Cardiac septum (tissue), 1 donor: Measurements from ENCODE around the gene LIG1. TPM values are rescaled to one million over a fixed set of nuclear protein-coding genes. Genes with fewer than 3 reads are reported as not detected.
A peak's percentile ranks its signal among the peaks of the same experiment; 100 is the strongest.

Experiments used
- DNase-seq: peaks from one replicate; pipeline ENCODE4 v3.0.0-alpha.2; 2020; ENCODE audit warnings: low spot score
- intact Hi-C: fragments of 100-400 bp; cut with DNase I; formaldehyde crosslinking; loops from one replicate; pipeline ENCODE4 v1.14.0; 2022
- total RNA-seq: library from RNA; stranded (reverse); fragmentation: NEBNext Ultra II Directional; extraction: Animal tissue kit (Norgen Biotek cat#: 25700); gene quantifications from one replicate; pipeline ENCODE4 v1.2.1, GENCODE V29; 2021
- donor health status: DM: no; HTN: no; CAD: no.

The LIG1 gene
- total RNA-seq, 1 donor from 2014 or later: 5.2 TPM

GRCh38 chr19:48186015-48186414 lies 15.9 kb upstream of the LIG1 start:
- no peak for DNase-seq
- intact Hi-C loops: no loop called here

DNA sequence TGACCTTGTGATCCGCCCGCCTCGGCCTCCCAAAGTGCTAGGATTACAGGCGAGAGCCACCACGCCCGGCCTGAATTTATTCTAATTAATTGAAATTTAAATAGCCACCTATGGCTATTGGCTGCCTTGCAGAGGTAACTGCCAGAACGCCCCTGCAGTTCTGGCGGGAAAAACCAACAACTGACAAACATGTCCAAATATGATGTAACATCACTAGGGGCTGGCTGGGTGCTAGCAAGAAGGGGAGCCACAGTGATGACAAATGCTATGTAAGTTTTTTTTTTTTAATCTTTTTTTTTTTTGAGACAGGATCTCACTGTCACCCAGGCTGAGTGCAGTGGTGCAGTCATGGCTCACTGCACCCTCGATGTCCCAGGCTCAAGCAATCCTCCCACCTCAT lies 13.2 kb upstream of the LIG1 start:
- intact Hi-C loops: no loop called here
- no peak for DNase-seq

DNA sequence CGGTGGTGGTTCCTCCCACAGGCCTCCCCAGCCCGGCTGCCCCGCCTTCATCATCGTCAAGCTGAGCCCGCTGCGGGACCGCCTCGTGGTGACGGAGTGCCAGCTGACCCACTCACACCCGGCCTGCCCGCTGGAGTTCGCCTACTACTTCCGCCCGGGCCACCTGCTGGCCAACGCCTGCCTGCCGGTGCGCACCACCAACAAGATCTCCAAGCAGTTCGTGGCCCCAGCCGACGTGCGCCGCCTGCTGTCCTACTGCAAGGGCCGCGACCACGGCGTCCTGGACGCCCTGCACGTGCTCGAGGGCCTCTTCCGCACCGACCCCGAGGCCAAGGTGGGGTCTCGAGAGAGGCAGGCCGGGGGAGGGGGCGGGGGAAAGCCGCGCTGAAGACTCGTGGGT lies 12.3 kb upstream of the LIG1 start:
- intact Hi-C loops: no loop called here
- DNase-seq: no peak

GRCh38 chr19:48181505-48181904 lies 11.4 kb upstream of the LIG1 start:
- DNase-seq: no peak
- intact Hi-C loops: no loop called here

- no peak for DNase-seq
- intact Hi-C loops: no loop called here
Observed at GRCh38 chr19:48176226-48176625, 6.1 kb upstream of the LIG1 start.

DNA sequence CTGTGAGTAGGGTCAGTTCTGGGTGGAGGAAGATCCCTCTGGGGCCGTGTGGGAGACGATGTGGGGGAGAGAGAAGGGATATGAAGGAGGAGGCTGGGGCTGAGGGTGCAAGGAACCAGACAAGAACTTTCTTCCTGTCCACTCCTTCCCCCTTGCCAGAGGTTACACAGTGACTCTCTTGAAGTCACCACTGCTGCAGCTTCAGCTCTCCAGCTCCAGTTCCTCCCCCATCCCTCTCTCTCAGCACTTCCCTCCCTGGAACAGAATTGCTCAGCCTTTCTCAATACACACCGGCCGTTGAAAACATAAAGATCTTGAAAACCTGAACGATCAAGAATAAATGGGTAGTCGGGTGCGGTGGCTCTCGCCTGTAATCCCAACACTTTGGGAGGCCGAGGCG lies 5.4 kb upstream of the LIG1 start:
- DNase-seq: no peak
- intact Hi-C loops: no loop called here

DNA sequence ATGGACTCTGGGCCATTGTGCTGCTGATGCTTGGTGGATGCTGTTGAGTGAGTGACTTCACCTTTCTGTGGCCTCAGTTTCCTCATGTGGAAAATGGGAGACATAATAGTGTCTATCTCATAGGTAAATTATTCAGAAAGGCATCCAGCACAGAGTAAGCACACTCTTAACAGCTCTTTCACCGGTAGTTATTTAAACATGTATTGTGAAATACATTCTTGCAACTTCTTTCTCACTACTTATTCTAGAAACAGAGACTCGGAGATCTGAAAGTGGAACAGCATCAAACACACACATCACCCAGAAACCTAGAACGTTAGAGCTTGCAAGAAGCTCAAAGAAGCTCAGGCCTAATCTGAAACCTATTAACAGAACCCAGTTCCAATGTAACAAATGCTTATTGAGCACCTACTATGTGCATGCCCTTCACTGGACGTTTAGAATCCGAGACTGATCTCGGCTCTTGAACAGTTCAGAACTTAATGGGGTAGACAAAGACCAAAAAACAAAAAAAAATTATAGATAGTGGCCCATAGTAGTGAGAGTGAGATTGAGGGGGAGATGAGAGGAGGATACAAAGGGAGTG lies 4.4 kb upstream of the LIG1 start:
- intact Hi-C loops: no loop called here
- DNase-seq: no peak

DNA sequence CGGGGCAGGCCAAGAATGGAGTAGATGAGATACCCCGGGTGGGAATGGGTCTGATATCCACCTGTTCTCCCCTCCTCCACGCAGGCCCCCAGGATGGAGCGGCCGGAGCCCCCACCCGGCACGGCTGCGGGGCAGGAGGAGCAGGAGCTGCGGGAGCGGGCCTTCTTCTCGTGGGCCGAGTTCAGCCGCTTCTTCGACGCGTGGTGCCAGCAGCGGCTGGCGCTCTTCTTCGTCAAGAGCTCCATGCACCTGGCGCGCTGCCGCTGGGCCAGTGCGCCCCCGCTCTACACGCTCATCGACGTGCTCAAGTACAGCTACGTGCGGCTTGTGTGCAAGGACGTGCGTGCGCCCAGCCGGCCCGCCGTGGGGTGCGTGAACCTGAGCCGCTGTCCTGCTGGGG lies 1.6 kb upstream of the LIG1 start:
- intact Hi-C loops: no loop called here
- DNase-seq: no peak

DNA sequence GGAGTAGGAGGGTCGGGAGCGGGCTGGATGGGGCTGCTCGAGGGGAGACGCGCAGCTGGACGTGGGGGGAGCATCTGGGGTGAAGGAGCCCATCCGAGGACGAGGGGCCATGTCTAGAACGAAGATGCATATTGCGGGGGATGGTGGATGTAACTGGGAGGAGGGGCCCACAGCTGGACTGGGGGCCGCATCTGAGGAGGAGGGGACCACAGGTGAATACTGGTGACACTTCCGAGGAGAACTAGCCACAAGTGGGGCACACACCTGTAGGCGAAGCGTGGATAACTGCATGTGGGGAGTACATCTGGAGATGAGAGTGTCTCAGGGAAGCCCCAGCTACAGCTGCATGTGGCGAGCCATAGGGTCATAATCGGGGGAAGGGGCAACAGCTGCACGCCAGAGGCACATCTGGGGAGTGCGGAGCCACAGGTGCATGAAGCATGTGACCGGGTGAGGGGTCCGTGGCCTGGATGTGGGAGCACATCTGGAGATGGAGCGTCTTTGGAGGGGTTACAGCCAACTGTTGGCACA lies 738 bp upstream of the LIG1 start:
- intact Hi-C loops: loop anchor here (1.0 kb wide), 1 partner anchor 33 kb away; no protein-coding TSS in a partner anchor
- DNase-seq: no peak

- DNase-seq: peak; percentile 91
- intact Hi-C loops: no loop called here
Observed at GRCh38 chr19:48169578-48169938, 586 bp downstream of the LIG1 start.

DNA sequence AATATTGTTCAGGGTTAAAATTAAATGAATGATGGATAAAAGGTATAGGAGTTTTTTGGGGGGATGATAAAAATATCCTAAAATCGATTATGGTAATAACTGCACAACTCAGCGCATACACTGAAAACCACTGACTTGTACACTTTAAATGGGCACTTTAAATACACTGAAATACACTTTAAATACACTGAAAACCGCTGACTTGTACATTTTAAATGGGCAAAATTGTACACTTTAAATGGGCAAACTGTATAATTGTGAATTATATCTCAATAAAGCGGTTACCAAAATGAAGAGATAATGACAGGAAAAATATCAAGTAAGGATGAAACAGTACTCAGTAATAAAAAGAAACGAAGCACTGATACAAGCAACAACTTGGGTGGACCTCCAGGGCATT lies 1.5 kb downstream of the LIG1 start:
- DNase-seq: no peak

DNA sequence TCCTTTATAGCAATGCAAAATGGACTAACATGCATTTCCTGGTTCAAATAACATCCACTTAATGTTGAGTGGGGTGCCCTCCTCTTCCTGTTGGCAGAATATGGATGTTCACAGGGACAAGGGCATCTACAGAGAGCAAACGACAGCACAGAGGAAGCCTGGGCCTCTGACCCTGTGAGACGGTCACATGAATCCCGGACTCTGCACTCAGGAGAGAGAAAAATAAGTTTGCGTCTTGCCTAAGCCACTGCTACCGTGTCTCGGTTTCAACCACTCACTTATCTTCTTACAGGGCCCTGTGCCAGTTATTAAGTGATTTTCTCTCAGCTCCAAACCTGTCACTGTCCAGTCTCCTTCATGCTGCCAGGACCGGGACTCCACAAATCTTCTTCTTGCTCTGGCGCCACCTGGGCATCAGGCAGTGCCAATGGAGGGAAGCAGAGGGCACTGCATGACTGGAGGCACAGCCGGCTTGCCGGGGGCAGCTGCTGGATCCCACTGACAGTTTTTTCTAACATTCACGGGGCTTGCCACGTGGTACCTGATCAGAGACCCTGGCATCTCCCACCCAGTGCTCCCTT lies 11.8 kb downstream of the LIG1 start:
- DNase-seq: no peak
- intact Hi-C loops: loop anchor here (5.0 kb wide), 1 partner anchor 104 kb away; no protein-coding TSS in a partner anchor

More for the DNA sequence above, 1.5 kb downstream of the LIG1 start:
- intact Hi-C loops: no loop called here

- DNase-seq: no peak
- intact Hi-C loops: no loop called here
Observed at GRCh38 chr19:48154003-48154402, 16.1 kb downstream of the LIG1 start.

DNA sequence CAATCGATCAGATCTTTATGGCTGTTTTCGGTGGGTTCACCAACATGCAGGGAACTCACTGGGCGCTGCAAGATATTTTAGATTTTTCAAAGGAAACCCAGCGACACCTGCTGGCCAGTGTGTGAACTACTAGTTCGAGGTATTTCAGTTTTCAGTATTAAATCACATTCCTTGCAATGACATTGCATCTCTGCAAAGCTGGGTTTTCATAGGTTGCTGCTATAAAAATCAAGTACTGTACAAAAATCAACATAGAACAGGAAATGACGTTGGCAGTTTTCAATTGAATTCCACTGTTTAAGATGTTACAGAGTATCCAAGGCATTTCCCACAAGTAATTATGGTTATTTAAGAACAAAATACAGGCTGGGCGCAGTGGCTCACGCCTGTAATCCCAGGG lies 17.6 kb downstream of the LIG1 start:
- DNase-seq: no peak
- intact Hi-C loops: loop anchor here (1.0 kb wide), 1 partner anchor 45 kb away; no protein-coding TSS in a partner anchor

DNA sequence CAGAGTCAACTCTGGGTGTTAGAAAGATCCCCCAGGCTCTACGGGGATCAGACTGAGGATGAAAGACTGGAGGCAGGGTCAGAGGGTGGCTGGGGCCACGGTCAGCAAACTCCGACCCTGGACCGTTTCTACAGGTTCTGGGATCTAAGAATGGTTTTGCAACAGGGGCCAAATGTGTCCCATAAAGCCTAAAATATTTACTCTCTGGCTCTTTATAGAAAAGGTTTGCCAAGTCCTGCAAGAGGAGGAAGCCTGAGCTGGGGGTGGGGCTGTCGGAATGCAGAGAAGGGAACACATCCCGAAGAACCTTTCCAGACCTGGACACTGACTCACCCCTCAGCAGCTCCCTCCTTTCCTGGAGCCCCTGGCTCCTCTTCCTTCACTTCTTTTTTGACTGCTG lies 20.7 kb downstream of the LIG1 start:
- DNase-seq: no peak
- intact Hi-C loops: no loop called here

GRCh38 chr19:48148576-48148975 lies 21.6 kb downstream of the LIG1 start:
- intact Hi-C loops: no loop called here
- no peak for DNase-seq

- intact Hi-C loops: no loop called here
- DNase-seq: no peak
Observed at GRCh38 chr19:48147597-48148175, 22.5 kb downstream of the LIG1 start.

- DNase-seq: no peak
- intact Hi-C loops: no loop called here
Observed at GRCh38 chr19:48139053-48139452, 31.1 kb downstream of the LIG1 start.

DNA sequence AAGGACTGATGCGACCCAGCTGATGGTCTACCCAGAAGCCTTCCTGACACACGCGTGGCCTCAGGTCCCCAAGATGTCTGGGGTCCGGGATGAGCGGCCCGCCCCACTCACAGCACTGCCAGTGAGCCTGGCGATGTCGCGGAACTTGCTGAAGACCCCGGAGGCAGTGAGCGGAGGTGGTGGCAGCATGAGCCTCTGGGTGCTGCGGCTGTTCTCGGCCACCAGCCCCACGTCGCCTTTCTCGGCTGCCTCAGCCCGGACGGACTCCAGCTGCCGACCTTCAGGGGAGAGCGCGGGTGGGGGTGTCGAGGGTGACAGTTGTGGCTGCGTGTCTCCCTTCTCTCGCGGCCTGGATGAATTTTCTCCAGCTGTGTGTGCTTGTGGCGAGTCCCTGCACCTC lies 32.7 kb downstream of the LIG1 start:
- intact Hi-C loops: no loop called here
- DNase-seq: no peak

- DNase-seq: no peak
- intact Hi-C loops: no loop called here
Observed at GRCh38 chr19:48136547-48136946, 33.6 kb downstream of the LIG1 start.

DNA sequence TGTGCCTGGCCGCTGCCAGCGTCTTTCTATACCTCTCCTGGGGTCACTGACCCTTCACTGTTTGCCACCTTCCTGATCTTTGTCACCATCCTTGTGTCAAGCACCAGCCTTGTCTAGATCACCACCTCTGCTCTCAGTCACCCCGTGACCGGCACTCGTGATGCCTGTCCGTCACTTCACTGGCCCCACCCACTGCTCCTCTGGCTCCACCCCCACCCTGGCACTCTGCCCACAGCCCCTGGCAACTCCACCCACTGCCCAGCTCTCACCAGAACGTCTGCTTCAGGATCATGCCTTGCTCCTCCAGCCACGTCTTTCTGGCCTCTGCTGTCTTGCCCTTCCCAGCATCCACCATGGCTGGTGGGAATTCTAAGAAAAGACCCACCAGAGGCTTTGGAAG lies 34.7 kb downstream of the LIG1 start:
- intact Hi-C loops: no loop called here

More for the DNA sequence above, 34.7 kb downstream of the LIG1 start:
- no peak for DNase-seq
